OCI-LY7 (cell line): ENCODE results near the gene DPP8.

Experiments
- CTCF ChIP-seq: fragments of 200-600 bp; sonication (generic); conservative IDR thresholded peaks from 2 replicates; pipeline ENCODE4 v1.5.1; 2014; ENCODE audit warnings: mild to moderate bottlenecking, antibody characterized with exemption, low read length, moderate library complexity, mixed read lengths
- EZH2phosphoT487 ChIP-seq: fragments of 200-600 bp; sonication (generic); IDR thresholded peaks from 2 replicates; pipeline ENCODE4 v1.6.1; 2018; ENCODE audit warnings: low read depth, borderline replicate concordance, mild to moderate bottlenecking, mixed run types, antibody characterized with exemption, low read length, moderate library complexity, mixed read lengths

GRCh38 chr15:65451989-65452388 is 65.5 kb downstream of the DPP8 start:
- no peak for TF ChIP-seq CTCF
- no peak for TF ChIP-seq EZH2phosphoT487
